Measurements from ENCODE around the gene ALOX15B. TPM values are rescaled to one million over a fixed set of nuclear protein-coding genes. Genes with fewer than 3 reads are reported as not detected.

Gene ALOX15B
- total and polyA plus RNA-seq, 2 of the 13 experiments (the other 11 are each of a cell fraction or from before 2014, with no cell fraction given) = not detected

DNA sequence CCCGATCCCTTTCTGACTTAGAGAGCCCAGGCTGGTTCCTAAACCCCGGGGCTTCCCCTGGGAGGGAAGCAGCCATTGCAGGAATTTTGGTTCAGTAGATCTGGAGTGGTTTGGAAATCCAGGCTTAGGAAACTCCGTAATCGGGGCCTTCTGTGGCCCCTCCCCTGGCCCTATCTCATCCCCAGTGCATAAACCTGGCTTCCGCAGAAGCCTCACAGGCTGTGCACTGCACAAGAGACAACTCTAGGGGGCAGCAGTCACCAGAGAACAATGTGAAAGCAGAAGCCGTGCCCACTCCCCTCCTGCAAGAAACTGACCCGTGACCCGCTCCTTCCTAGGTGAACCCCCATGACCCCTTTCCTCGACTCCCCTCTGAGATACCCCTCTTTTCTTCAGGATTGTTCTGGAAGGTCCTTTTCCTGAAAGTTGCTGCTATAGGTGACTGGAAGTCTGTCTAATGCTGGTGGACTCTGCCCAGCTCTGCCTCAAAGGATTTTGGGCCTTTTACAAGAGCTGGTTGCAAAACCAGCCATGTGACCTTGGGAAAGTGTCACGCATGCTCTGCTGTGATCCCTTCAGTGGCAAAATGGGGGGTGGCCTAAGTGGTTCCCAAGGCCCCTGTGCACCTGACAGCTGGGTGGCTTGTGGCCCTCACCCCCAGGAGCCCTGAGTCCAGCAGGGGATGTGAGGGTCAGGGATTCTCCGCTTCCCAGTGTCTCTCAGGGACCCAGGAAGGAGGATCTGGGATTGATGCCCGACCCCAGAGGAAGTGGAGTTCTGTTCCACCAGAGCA is 22.0 kb upstream of the ALOX15B start (continued):
- TF ChIP-seq, protein P1, sequence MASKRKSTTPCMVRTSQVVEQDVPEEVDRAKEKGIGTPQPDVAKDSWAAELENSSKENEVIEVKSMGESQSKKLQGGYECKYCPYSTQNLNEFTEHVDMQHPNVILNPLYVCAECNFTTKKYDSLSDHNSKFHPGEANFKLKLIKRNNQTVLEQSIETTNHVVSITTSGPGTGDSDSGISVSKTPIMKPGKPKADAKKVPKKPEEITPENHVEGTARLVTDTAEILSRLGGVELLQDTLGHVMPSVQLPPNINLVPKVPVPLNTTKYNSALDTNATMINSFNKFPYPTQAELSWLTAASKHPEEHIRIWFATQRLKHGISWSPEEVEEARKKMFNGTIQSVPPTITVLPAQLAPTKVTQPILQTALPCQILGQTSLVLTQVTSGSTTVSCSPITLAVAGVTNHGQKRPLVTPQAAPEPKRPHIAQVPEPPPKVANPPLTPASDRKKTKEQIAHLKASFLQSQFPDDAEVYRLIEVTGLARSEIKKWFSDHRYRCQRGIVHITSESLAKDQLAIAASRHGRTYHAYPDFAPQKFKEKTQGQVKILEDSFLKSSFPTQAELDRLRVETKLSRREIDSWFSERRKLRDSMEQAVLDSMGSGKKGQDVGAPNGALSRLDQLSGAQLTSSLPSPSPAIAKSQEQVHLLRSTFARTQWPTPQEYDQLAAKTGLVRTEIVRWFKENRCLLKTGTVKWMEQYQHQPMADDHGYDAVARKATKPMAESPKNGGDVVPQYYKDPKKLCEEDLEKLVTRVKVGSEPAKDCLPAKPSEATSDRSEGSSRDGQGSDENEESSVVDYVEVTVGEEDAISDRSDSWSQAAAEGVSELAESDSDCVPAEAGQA (IDR thresholded peaks at IDR 0.05; ENCODE audit: low read depth) = no peak
- TF ChIP-seq, protein P1 (CRISPR knock-in tag; IDR thresholded peaks at IDR 0.05; ENCODE audit: borderline replicate concordance) = no peak
- TF ChIP-seq, protein P2, sequence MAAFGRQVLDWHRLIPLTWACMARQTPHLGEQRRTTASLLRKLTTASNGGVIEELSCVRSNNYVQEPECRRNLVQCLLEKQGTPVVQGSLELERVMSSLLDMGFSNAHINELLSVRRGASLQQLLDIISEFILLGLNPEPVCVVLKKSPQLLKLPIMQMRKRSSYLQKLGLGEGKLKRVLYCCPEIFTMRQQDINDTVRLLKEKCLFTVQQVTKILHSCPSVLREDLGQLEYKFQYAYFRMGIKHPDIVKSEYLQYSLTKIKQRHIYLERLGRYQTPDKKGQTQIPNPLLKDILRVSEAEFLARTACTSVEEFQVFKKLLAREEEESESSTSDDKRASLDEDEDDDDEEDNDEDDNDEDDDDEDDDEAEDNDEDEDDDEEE (CRISPR knock-in tag; IDR thresholded peaks at IDR 0.05) = 0 out of 2 replicates have a peak, but pooled peaks have one; percentile 33
- TF ChIP-seq CAMTA2 (CRISPR knock-in tag; IDR thresholded peaks at IDR 0.05; ENCODE audit: borderline replicate concordance) = no peak
- TF ChIP-seq ISL2 (CRISPR knock-in tag; IDR thresholded peaks at IDR 0.05) = no peak
- no peak for TF ChIP-seq SKI (IDR thresholded peaks at IDR 0.05; ENCODE audit: partially characterized antibody)
- TF ChIP-seq, protein P3, sequence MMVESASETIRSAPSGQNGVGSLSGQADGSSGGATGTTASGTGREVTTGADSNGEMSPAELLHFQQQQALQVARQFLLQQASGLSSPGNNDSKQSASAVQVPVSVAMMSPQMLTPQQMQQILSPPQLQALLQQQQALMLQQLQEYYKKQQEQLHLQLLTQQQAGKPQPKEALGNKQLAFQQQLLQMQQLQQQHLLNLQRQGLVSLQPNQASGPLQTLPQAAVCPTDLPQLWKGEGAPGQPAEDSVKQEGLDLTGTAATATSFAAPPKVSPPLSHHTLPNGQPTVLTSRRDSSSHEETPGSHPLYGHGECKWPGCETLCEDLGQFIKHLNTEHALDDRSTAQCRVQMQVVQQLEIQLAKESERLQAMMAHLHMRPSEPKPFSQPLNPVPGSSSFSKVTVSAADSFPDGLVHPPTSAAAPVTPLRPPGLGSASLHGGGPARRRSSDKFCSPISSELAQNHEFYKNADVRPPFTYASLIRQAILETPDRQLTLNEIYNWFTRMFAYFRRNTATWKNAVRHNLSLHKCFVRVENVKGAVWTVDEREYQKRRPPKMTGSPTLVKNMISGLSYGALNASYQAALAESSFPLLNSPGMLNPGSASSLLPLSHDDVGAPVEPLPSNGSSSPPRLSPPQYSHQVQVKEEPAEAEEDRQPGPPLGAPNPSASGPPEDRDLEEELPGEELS (CRISPR knock-in tag; IDR thresholded peaks at IDR 0.05) = no peak
- no peak for TF ChIP-seq KLF15 (CRISPR knock-in tag; IDR thresholded peaks at IDR 0.05; ENCODE audit: borderline replicate concordance)
- TF ChIP-seq BCL6 (CRISPR knock-in tag; IDR thresholded peaks at IDR 0.05) = 0 out of 2 replicates have a peak, but pooled peaks have one; percentile 7
- TF ChIP-seq ZNF335 (CRISPR knock-in tag; IDR thresholded peaks at IDR 0.05) = no peak
- TF ChIP-seq ZNF841 (CRISPR knock-in tag; IDR thresholded peaks at IDR 0.05; ENCODE audit: borderline replicate concordance) = no peak
- TF ChIP-seq ZNF644 (CRISPR knock-in tag; IDR thresholded peaks at IDR 0.05; ENCODE audit: low read depth) = no peak
- TF ChIP-seq, protein P4, sequence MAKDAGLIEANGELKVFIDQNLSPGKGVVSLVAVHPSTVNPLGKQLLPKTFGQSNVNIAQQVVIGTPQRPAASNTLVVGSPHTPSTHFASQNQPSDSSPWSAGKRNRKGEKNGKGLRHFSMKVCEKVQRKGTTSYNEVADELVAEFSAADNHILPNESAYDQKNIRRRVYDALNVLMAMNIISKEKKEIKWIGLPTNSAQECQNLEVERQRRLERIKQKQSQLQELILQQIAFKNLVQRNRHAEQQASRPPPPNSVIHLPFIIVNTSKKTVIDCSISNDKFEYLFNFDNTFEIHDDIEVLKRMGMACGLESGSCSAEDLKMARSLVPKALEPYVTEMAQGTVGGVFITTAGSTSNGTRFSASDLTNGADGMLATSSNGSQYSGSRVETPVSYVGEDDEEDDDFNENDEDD (CRISPR knock-in tag; IDR thresholded peaks at IDR 0.05; ENCODE audit: borderline replicate concordance) = no peak
- TF ChIP-seq ZNF260 (CRISPR knock-in tag; IDR thresholded peaks at IDR 0.05; ENCODE audit: borderline replicate concordance, low read depth) = no peak
- no peak for TF ChIP-seq NFKB2 (CRISPR knock-in tag; IDR thresholded peaks at IDR 0.05; ENCODE audit: borderline replicate concordance)
- TF ChIP-seq TBX2 (CRISPR knock-in tag; IDR thresholded peaks at IDR 0.05; ENCODE audit: borderline replicate concordance) = 0 out of 2 replicates have a peak, but pooled peaks have one; percentile 27
- 0 out of 2 replicates have a peak, but pooled peaks have one; percentile 26 for TF ChIP-seq ZMYM4 (CRISPR knock-in tag; IDR thresholded peaks at IDR 0.05)
